Uterus (tissue), 4 donors: ENCODE data around the gene PTPRU. TPM values are rescaled to one million over a fixed set of nuclear protein-coding genes. Genes with fewer than 3 reads are reported as not detected.
"Not testable (repeated sequence)": the region's sequence is repeated elsewhere in the genome, so short reads cannot be mapped to it uniquely, and the experiment has no call there.

Experiments used
- DNase-seq, 2 donors: peaks; one replicate each; pipeline ENCODE4 v3.0.0-alpha.2; 2019 to 2020
- H3K27ac ChIP-seq, 2 donors: fragments of 200-600 bp; sonication (generic); 1 replicate in 1 of 2; 2 replicates in 1 of 2; pipeline ENCODE4 v1.5.1; 2016 to 2018
- H3K27me3 ChIP-seq, 2 donors: fragments of 200-600 bp; sonication (generic); one replicate each; pipeline ENCODE4 v1.5.1; 2018 to 2019; ENCODE audit warnings: control low read depth in 1 of 2
- H3K36me3 ChIP-seq, 2 donors: fragments of 200-600 bp; sonication (generic); one replicate each; pipeline ENCODE4 v1.5.1; 2019; ENCODE audit warnings: control low read depth in 1 of 2
- H3K4me1 ChIP-seq, 2 donors: fragments of 200-600 bp; sonication (generic); one replicate each; pipeline ENCODE4 v1.5.1; 2018 to 2019; ENCODE audit warnings: control low read depth in 1 of 2
- H3K4me3 ChIP-seq, 2 donors: fragments of 200-600 bp; sonication (generic); 1 replicate in 1 of 2; 2 replicates in 1 of 2; pipeline ENCODE4 v1.5.1; 2018 to 2019; ENCODE audit warnings: mild to moderate bottlenecking in 1 of 2
- H3K9me3 ChIP-seq, 2 donors: fragments of 200-600 bp; sonication (generic); one replicate each; pipeline ENCODE4 v1.5.1; 2019; ENCODE audit warnings: control low read depth in 1 of 2
- CTCF ChIP-seq, 4 experiments: fragments of 200-600 bp in 2 of 4; fragments of 450-650 bp in 2 of 4; sonication (generic) in 2 of 4; IDR thresholded peaks; one replicate each; pipeline ENCODE4 v1.5.1; 2016 to 2019; ENCODE audit warnings: antibody characterized with exemption in 4 of 4, mild to moderate bottlenecking in 2 of 4, moderate library complexity in 1 of 4
- POLR2A ChIP-seq, 2 donors: fragments of 450-650 bp; IDR thresholded peaks; one replicate each; pipeline ENCODE4 v1.6.1; 2016; ENCODE audit warnings: antibody characterized with exemption in 2 of 2, mild to moderate bottlenecking in 1 of 2, moderate library complexity in 1 of 2
- intact Hi-C: fragments of 100-400 bp; cut with DNase I; formaldehyde crosslinking; loops from one replicate; pipeline ENCODE4 v1.15.1; 2023; ENCODE audit warnings: low total_unique reads
- total RNA-seq, 4 donors: library from RNA; depleted of rRNA in 3 of 4; stranded (reverse); fragments of >200 nt in 3 of 4; gene quantifications; one replicate each; pipeline versions ENCODE4 v1.1.0 to v1.2.4, GENCODE V29; 2014 to 2023
- donor health status: DM: yes; HTN: yes; CAD: no.

Gene PTPRU
- total RNA-seq, 4 donors from 2014 or later = 9.5 to 48.2 (median 33.4) TPM

GRCh38 chr1:29310616-29311180 is 74.4 kb downstream of the PTPRU start:
- H3K9me3 ChIP-seq = no peaks in the 10 kb centered on the region
- no peaks in the 10 kb centered on the region for H3K27me3 ChIP-seq
- H3K36me3 ChIP-seq = no peaks in the 10 kb centered on the region
- no peaks in the 10 kb centered on the region for H3K4me1 ChIP-seq
- TF ChIP-seq POLR2A (IDR thresholded peaks at IDR 0.05) (no peak), CTCF (IDR thresholded peaks at IDR 0.05) (no peak)
- DNase-seq = peak in 1 of 2 donors; percentile 12
- intact Hi-C loops = no loop called here
- H3K4me3 ChIP-seq = no peak overlapping the region
- H3K27ac ChIP-seq = no peak overlapping the region

- H3K36me3 ChIP-seq = no peaks in the 10 kb centered on the region
- H3K4me3 ChIP-seq = no peak overlapping the region
- no peaks in the 10 kb centered on the region for H3K9me3 ChIP-seq
- intact Hi-C loops = no loop called here
- DNase-seq = peak in 1 of 2 donors; percentile 8
- no peak overlapping the region for H3K27ac ChIP-seq
- H3K4me1 ChIP-seq = no peaks in the 10 kb centered on the region
- no peak for TF ChIP-seq POLR2A (IDR thresholded peaks at IDR 0.05)
- TF ChIP-seq CTCF (IDR thresholded peaks at IDR 0.05) = no peak
- no peaks in the 10 kb centered on the region for H3K27me3 ChIP-seq
These were observed 75.2 kb downstream of the PTPRU start for GRCh38 chr1:29311352-29312030.

- peak in 1 of 2 donors; percentile 8 for DNase-seq
- intact Hi-C loops = no loop called here
- TF ChIP-seq CTCF (IDR thresholded peaks at IDR 0.05) = no peak
- Histone ChIP-seq H3K9me3 (no peaks in the 10 kb centered on the region), H3K4me3 (no peak overlapping the region), H3K36me3 (no peaks in the 10 kb centered on the region), H3K4me1 (no peaks in the 10 kb centered on the region), H3K27ac (no peak overlapping the region), H3K27me3 (no peaks in the 10 kb centered on the region)
These were observed 76.4 kb downstream of the PTPRU start for GRCh38 chr1:29312469-29313461.

- H3K36me3 ChIP-seq, H3K27me3 ChIP-seq, H3K4me1 ChIP-seq, H3K9me3 ChIP-seq, H3K4me3 ChIP-seq, DNase-seq, intact Hi-C loops, H3K27ac ChIP-seq: not testable (repeated sequence)
These were observed 78.4 kb downstream of the PTPRU start for GRCh38 chr1:29314685-29315084.

GRCh38 chr1:29315262-29315661 is 78.9 kb downstream of the PTPRU start:
- no peak overlapping the region for H3K27ac ChIP-seq
- TF ChIP-seq CTCF (IDR thresholded peaks at IDR 0.05) (no peak), POLR2A (IDR thresholded peaks at IDR 0.05) (no peak)
- no peak for DNase-seq
- no peaks in the 10 kb centered on the region for H3K27me3 ChIP-seq
- intact Hi-C loops = no loop called here
- H3K36me3 ChIP-seq = no peaks in the 10 kb centered on the region
- no peak overlapping the region for H3K4me3 ChIP-seq
- H3K9me3 ChIP-seq = no peaks in the 10 kb centered on the region
- H3K4me1 ChIP-seq = no peaks in the 10 kb centered on the region
